Measurements from ENCODE around the gene STAT2.

GRCh38 chr12:56385873-56386272 is 26.0 kb upstream of the STAT2 start:
- TF ChIP-seq CTCF (IDR thresholded peaks at IDR 0.05; ENCODE audit: low read length) (no peak), EZH2 (IDR thresholded peaks at IDR 0.05; ENCODE audit: borderline replicate concordance, low read length) (no peak)
